IMR-90 (cell line): Measurements from ENCODE around the gene LRRC41.
"Not testable (repeated sequence)": the region's sequence is repeated elsewhere in the genome, so short reads cannot be mapped to it uniquely, and the experiment has no call there.

Experiments
- CEBPB ChIP-seq: IDR thresholded peaks from 2 replicates; pipeline ENCODE4 v1.6.1; 2012; ENCODE audit warnings: low read depth, low read length, improper control_type of control experiment
- CHD1 ChIP-seq: IDR thresholded peaks from 2 replicates; pipeline ENCODE4 v1.6.1; 2012; ENCODE audit warnings: low read depth, low read length, improper control_type of control experiment
- CTCF ChIP-seq: conservative IDR thresholded peaks from 2 replicates; pipeline ENCODE4 v1.5.1; 2012; ENCODE audit warnings: mild to moderate bottlenecking, low read depth, low read length, improper control_type of control experiment
- FOS ChIP-seq: fragments of 150-350 bp; IDR thresholded peaks from 2 replicates; pipeline ENCODE4 v1.6.1; 2016; ENCODE audit warnings: low read depth, low read length
- MAFK ChIP-seq: IDR thresholded peaks from 2 replicates; pipeline ENCODE4 v1.6.1; 2012; ENCODE audit warnings: low read depth, low read length, improper control_type of control experiment
- MAZ ChIP-seq: IDR thresholded peaks from 2 replicates; pipeline ENCODE4 v1.6.1; 2012; ENCODE audit warnings: low read depth, mild to moderate bottlenecking, low read length, improper control_type of control experiment, moderate library complexity, borderline replicate concordance
- MXI1 ChIP-seq: IDR thresholded peaks from 2 replicates; pipeline ENCODE4 v1.6.1; 2012; ENCODE audit warnings: low read depth, mild to moderate bottlenecking, low read length, moderate library complexity, borderline replicate concordance
- NFE2L2 ChIP-seq: fragments of 150-350 bp; IDR thresholded peaks from 2 replicates; pipeline ENCODE4 v1.6.1; 2016; ENCODE audit warnings: low read depth, mild to moderate bottlenecking, low read length
- POLR2A ChIP-seq: IDR thresholded peaks from 2 replicates; pipeline ENCODE4 v1.6.1; 2012; ENCODE audit warnings: mild to moderate bottlenecking, low read depth, low read length
- RAD21 ChIP-seq: IDR thresholded peaks from 2 replicates; pipeline ENCODE4 v1.6.1; 2012; ENCODE audit warnings: low read length, improper control_type of control experiment
- RCOR1 ChIP-seq: IDR thresholded peaks from 2 replicates; pipeline ENCODE4 v1.6.1; 2012; ENCODE audit warnings: mild to moderate bottlenecking, low read length, improper control_type of control experiment; ENCODE audit not compliant: insufficient replicate concordance
- RFX5 ChIP-seq: IDR thresholded peaks from 2 replicates; pipeline ENCODE4 v1.8.0; 2012; ENCODE audit warnings: low read depth, mild to moderate bottlenecking, low read length, moderate library complexity
- SMC3 ChIP-seq: fragments of 150-350 bp; IDR thresholded peaks from 2 replicates; pipeline ENCODE4 v1.6.1; 2016; ENCODE audit warnings: low read depth, mild to moderate bottlenecking, antibody characterized with exemption, low read length, moderate library complexity
- TF ChIP-seq, protein P1 (sequence below): fragments of 150-350 bp; IDR thresholded peaks from 2 replicates; pipeline ENCODE4 v1.6.1; 2017; ENCODE audit warnings: mild to moderate bottlenecking, antibody characterized with exemption, low read length, low read depth

- not testable (repeated sequence) for TF ChIP-seq CHD1, POLR2A, CTCF, MAZ, SMC3, RFX5, RAD21, MAFK, CEBPB, MXI1, FOS, RCOR1, NFE2L2
- TF ChIP-seq, protein P1, sequence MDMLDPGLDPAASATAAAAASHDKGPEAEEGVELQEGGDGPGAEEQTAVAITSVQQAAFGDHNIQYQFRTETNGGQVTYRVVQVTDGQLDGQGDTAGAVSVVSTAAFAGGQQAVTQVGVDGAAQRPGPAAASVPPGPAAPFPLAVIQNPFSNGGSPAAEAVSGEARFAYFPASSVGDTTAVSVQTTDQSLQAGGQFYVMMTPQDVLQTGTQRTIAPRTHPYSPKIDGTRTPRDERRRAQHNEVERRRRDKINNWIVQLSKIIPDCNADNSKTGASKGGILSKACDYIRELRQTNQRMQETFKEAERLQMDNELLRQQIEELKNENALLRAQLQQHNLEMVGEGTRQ = not testable (repeated sequence)
Observed at GRCh38 chr1:46329807-46330206, 26.4 kb upstream of the LRRC41 start.
